SU-DHL-6 (cell line): ENCODE data around the gene TRABD.

Experiments used
- H2AFZ ChIP-seq: fragments of 200-600 bp; sonication (generic); 2 replicates; pipeline ENCODE4 v1.6.1; 2014; ENCODE audit warnings: low read depth, mild to moderate bottlenecking, moderate library complexity, mixed read lengths, antibody characterized with exemption, low read length; ENCODE audit not compliant: severe bottlenecking
- H3F3A ChIP-seq: fragments of 200-600 bp; shearing (Covaris generic); 2 replicates; pipeline ENCODE4 v1.6.0; 2016; ENCODE audit warnings: antibody characterized with exemption, mild to moderate bottlenecking; ENCODE audit not compliant: insufficient read depth
- H3K27ac ChIP-seq: fragments of 200-600 bp; sonication (generic); 2 replicates; pipeline ENCODE4 v1.5.1; 2016; ENCODE audit warnings: low read depth, mild to moderate bottlenecking, low read length, moderate library complexity, mixed read lengths
- H3K27me3 ChIP-seq: fragments of 200-600 bp; sonication (generic), shearing (Covaris generic); 2 replicates; pipeline ENCODE4 v1.6.0; 2014; ENCODE audit warnings: mild to moderate bottlenecking, low read length
- H3K36me3 ChIP-seq: fragments of 200-600 bp; sonication (generic); 2 replicates; pipeline ENCODE4 v1.6.1; 2014; ENCODE audit warnings: mild to moderate bottlenecking, low read length, mixed read lengths
- H3K4me2 ChIP-seq: fragments of 300-600, 200-600 bp; shearing (Covaris generic), sonication (generic); 2 replicates; pipeline ENCODE4 v1.6.0; 2014; ENCODE audit warnings: low read length, low read depth, mild to moderate bottlenecking; ENCODE audit not compliant: poor library complexity, severe bottlenecking
- H3K4me3 ChIP-seq: fragments of 200-600 bp; sonication (generic); 2 replicates; pipeline ENCODE4 v1.5.1; 2014; ENCODE audit warnings: antibody characterized with exemption, low read length, mild to moderate bottlenecking, mixed read lengths; ENCODE audit not compliant: insufficient read depth, poor library complexity, severe bottlenecking
- H3K79me2 ChIP-seq: fragments of 200-600 bp; sonication (generic); 2 replicates; pipeline ENCODE4 v1.6.1; 2014; ENCODE audit warnings: mild to moderate bottlenecking, low read length, moderate library complexity; ENCODE audit not compliant: insufficient read depth
- H3K9ac ChIP-seq: fragments of 200-600 bp; sonication (generic); 2 replicates; pipeline ENCODE4 v1.7.0; 2014; ENCODE audit warnings: mild to moderate bottlenecking, low read length
- H3K9me2 ChIP-seq: fragments of 200-600 bp; sonication (generic); replicated peaks from 2 replicates; pipeline ENCODE4 v1.6.1; 2014; ENCODE audit warnings: low read length; ENCODE audit not compliant: insufficient read depth
- H3K9me3 ChIP-seq: fragments of 200-600 bp; sonication (generic); 2 replicates; pipeline ENCODE4 v1.6.1; 2014; ENCODE audit warnings: low read length, mixed read lengths; ENCODE audit not compliant: insufficient read depth
- H4K20me1 ChIP-seq: fragments of 200-600 bp; sonication (generic); 2 replicates; pipeline ENCODE4 v1.6.1; 2014; ENCODE audit warnings: low read depth, mild to moderate bottlenecking, antibody characterized with exemption, low read length, moderate library complexity, mixed read lengths
- CTCF ChIP-seq: fragments of 200-600 bp; sonication (generic); IDR thresholded peaks from one replicate; pipeline ENCODE4 v1.5.1; 2017; ENCODE audit warnings: antibody characterized with exemption, mild to moderate bottlenecking, low read length, moderate library complexity; ENCODE audit not compliant: insufficient read depth, poor library complexity, severe bottlenecking
- EZH2phosphoT487 ChIP-seq: fragments of 200-600 bp; sonication (generic), shearing (Covaris generic); conservative IDR thresholded peaks from 2 replicates; pipeline ENCODE4 v1.6.1; 2018; ENCODE audit warnings: mild to moderate bottlenecking, antibody characterized with exemption, low read length, moderate library complexity, mixed read lengths

The TRABD gene

GRCh38 chr22:50229370-50229769, 43.7 kb downstream of the TRABD start:
- no peaks in the 10 kb centered on the region for H3F3A ChIP-seq
- H3K9me3 ChIP-seq = no peaks in the 10 kb centered on the region
- H3K9ac ChIP-seq = no peak overlapping the region
- no peaks in the 10 kb centered on the region; the same call in 1 of the 2 replicates for H4K20me1 ChIP-seq
- no peak overlapping the region for H2AFZ ChIP-seq
- H3K79me2 ChIP-seq = peaks cover 12% of the 10 kb centered on the region
- H3K27me3 ChIP-seq = no peaks in the 10 kb centered on the region
- H3K4me3 ChIP-seq = no peak overlapping the region
- TF ChIP-seq EZH2phosphoT487 (no peak), CTCF (no peak)
- H3K4me2 ChIP-seq = no peak overlapping the region
- H3K36me3 ChIP-seq = no peaks in the 10 kb centered on the region
- no peaks in the 10 kb centered on the region for H3K9me2 ChIP-seq
- no peak overlapping the region for H3K27ac ChIP-seq

GRCh38 chr22:50232481-50233151, 46.9 kb downstream of the TRABD start:
- H3K4me2 ChIP-seq = no peak overlapping the region
- H3K4me3 ChIP-seq = no peak overlapping the region
- no peak overlapping the region for H3K9ac ChIP-seq
- H3F3A ChIP-seq = no peaks in the 10 kb centered on the region
- no peaks in the 10 kb centered on the region for H3K27me3 ChIP-seq
- peaks cover 37% of the 10 kb centered on the region for H3K79me2 ChIP-seq
- H4K20me1 ChIP-seq = no peaks in the 10 kb centered on the region; the same call in 1 of the 2 replicates
- no peak overlapping the region for H3K27ac ChIP-seq
- H3K9me2 ChIP-seq = no peaks in the 10 kb centered on the region
- no peaks in the 10 kb centered on the region for H3K36me3 ChIP-seq
- H2AFZ ChIP-seq = no peak overlapping the region
- no peak for TF ChIP-seq CTCF
- TF ChIP-seq EZH2phosphoT487 = no peak
- no peaks in the 10 kb centered on the region for H3K9me3 ChIP-seq

- Histone ChIP-seq H3K79me2 (peaks cover 37% of the 10 kb centered on the region), H3K36me3 (no peaks in the 10 kb centered on the region), H3K27ac (no peak overlapping the region), H3K4me3 (no peak overlapping the region), H4K20me1 (no peaks in the 10 kb centered on the region; the same call in 1 of the 2 replicates), H3K9me2 (no peaks in the 10 kb centered on the region), H3K4me2 (no peak overlapping the region), H3K9me3 (no peaks in the 10 kb centered on the region), H3K27me3 (no peaks in the 10 kb centered on the region), H3F3A (no peaks in the 10 kb centered on the region), H3K9ac (no peak overlapping the region), H2AFZ (no peak overlapping the region)
- TF ChIP-seq EZH2phosphoT487 = no peak
- TF ChIP-seq CTCF = no peak
Observed at GRCh38 chr22:50233223-50233622, 47.5 kb downstream of the TRABD start.
